Ovary (tissue), 9 donors: ENCODE data around the gene PODXL. TPM values are rescaled to one million over a fixed set of nuclear protein-coding genes. Genes with fewer than 3 reads are reported as not detected.

ENCODE experiments used
- DNase-seq, 5 donors: peaks; one replicate each; pipeline ENCODE4 v3.0.0-alpha.2; 2019 to 2020
- H3K27ac ChIP-seq, 2 donors: fragments of 200-600 bp; one replicate each; pipeline versions ENCODE4 v1.5.1 to v1.8.0; 2019 to 2022
- H3K27me3 ChIP-seq: fragments of 200-600 bp; one replicate; pipeline ENCODE4 v1.8.0; 2022
- H3K36me3 ChIP-seq: fragments of 200-600 bp; sonication (generic); one replicate; pipeline ENCODE4 v1.5.1; 2019
- H3K4me1 ChIP-seq: one replicate; pipeline ENCODE4 v1.8.1; 2013; ENCODE audit warnings: mild to moderate bottlenecking, moderate library complexity; ENCODE audit not compliant: insufficient read depth
- H3K4me3 ChIP-seq: fragments of 200-600 bp; sonication (generic); one replicate; pipeline ENCODE4 v1.5.1; 2017
- H3K9me3 ChIP-seq, 2 donors: fragments of 200-600 bp in 1 of 2; sonication (generic) in 1 of 2; one replicate each; pipeline versions ENCODE4 v1.5.1 to v1.8.1; 2013 to 2019; ENCODE audit warnings: mild to moderate bottlenecking in 1 of 2, moderate library complexity in 1 of 2
- CTCF ChIP-seq, 3 donors: fragments of 450-650 bp in 2 of 3; fragments of 200-600 bp in 1 of 3; IDR thresholded peaks; one replicate each; pipeline versions ENCODE4 v1.5.1 to v1.8.0; 2016 to 2022; ENCODE audit warnings: antibody characterized with exemption in 3 of 3, mild to moderate bottlenecking in 1 of 3
- EP300 ChIP-seq: sonication (generic); formaldehyde crosslinking; IDR thresholded peaks from one replicate; pipeline ENCODE4 v1.6.1; 2017; ENCODE audit warnings: antibody characterized with exemption
- POLR2A ChIP-seq: fragments of 450-650 bp; IDR thresholded peaks from one replicate; pipeline ENCODE4 v1.6.1; 2017; ENCODE audit warnings: antibody characterized with exemption, mild to moderate bottlenecking, moderate library complexity
- WGBS, 3 donors: extraction: QIAGEN DNeasy Blood & Tissue Kit in 1 of 3; methylation state at CpG; one replicate each; pipeline versions ENCODE4 v1.1.5 to v1.1.7; 2013 to 2017; 5-methylcytosine and 5-hydroxymethylcytosine counted together
- intact Hi-C, 4 donors: fragments of 100-400 bp; cut with DNase I; formaldehyde crosslinking; loops; one replicate each; pipeline versions ENCODE4 v1.11.0 to v1.15.1; 2022 to 2023
- polyA plus RNA-seq, 2 donors: library from polyadenylated mRNA; stranded (reverse); fragments of 200-250 nt in 1 of 2; fragments of 350-450 nt in 1 of 2; fragmentation: Illumina TruSeq in 1 of 2; extraction: RNeasy Lipid Tissue Mini Kit (QIAGEN cat#74804) in 1 of 2; gene quantifications; one replicate each; pipeline ENCODE4 v1.2.3, GENCODE V29; 2013 to 2014
- total RNA-seq, 7 donors: library from RNA; depleted of rRNA in 2 of 7; stranded (reverse); fragments of >200 nt in 2 of 7; fragmentation: NEBNext Ultra II Directional in 3 of 7; extraction: Animal tissue kit (Norgen Biotek cat#: 25700) in 3 of 7; gene quantifications; one replicate each; pipeline versions ENCODE4 v1.1.0 to v1.2.4, GENCODE V29; 2016 to 2023
- donor health status: DM: no; HTN: no; CAD: no; lungs with moderate emphysema.
- donor health status: DM: no; HTN: no; CAD: no.
- donor health status: Bipolar disorder and iron deficiency.
- donor health status: DM: yes; HTN: yes; CAD: no.
- donor health status: DM: no; HTN: no; CAD: no.
- donor health status: DM: yes; HTN: yes; CAD: no.

Gene PODXL
- total and polyA plus RNA-seq, 9 donors, result 13.2 to 85.1 (median 34.8) TPM

- DNase-seq, result peak in 1 of 5 donors; percentile 35
- no peak for TF ChIP-seq EP300
- no peak for TF ChIP-seq CTCF (IDR thresholded peaks at IDR 0.05)
- no peak for TF ChIP-seq POLR2A
- intact Hi-C loops, result no loop called here
- no peaks in the 10 kb centered on the region for H3K9me3 ChIP-seq
- 59 to 64% (median 61%) methylated on average over 7 of the region's 7 CpGs for WGBS, 3 donors
- H3K4me3 ChIP-seq, result no peak overlapping the region
- no peaks in the 10 kb centered on the region for H3K4me1 ChIP-seq
- H3K27me3 ChIP-seq, result no peaks in the 10 kb centered on the region
- no peak overlapping the region for H3K27ac ChIP-seq
- H3K36me3 ChIP-seq, result no peaks in the 10 kb centered on the region
Measured at GRCh38 chr7:131497454-131497853, 59.0 kb downstream of the PODXL start.

GRCh38 chr7:131495669-131496498 is 60.5 kb downstream of the PODXL start:
- Histone ChIP-seq H3K4me3 (no peak overlapping the region), H3K27ac (no peak overlapping the region), H3K4me1 (no peaks in the 10 kb centered on the region), H3K27me3 (no peaks in the 10 kb centered on the region), H3K36me3 (no peaks in the 10 kb centered on the region), H3K9me3 (no peaks in the 10 kb centered on the region)
- TF ChIP-seq CTCF (IDR thresholded peaks at IDR 0.05) (no peak), EP300 (no peak), POLR2A (no peak)
- intact Hi-C loops, result no loop called here
- no peak for DNase-seq
- WGBS, 3 donors, result 78 to 95% (median 94%) methylated on average over 7 of the region's 7 CpGs

GRCh38 chr7:131494182-131494581 is 62.2 kb downstream of the PODXL start:
- no peak for DNase-seq
- intact Hi-C loops, result no loop called here
- 86 to 95% (median 90%) methylated on average over 2 of the region's 2 CpGs for WGBS, 3 donors
- Histone ChIP-seq H3K9me3 (no peaks in the 10 kb centered on the region), H3K27me3 (no peaks in the 10 kb centered on the region), H3K4me1 (no peaks in the 10 kb centered on the region), H3K4me3 (no peak overlapping the region), H3K36me3 (no peaks in the 10 kb centered on the region), H3K27ac (no peak overlapping the region)
- TF ChIP-seq EP300, result no peak
- TF ChIP-seq CTCF (IDR thresholded peaks at IDR 0.05), result no peak
- TF ChIP-seq POLR2A, result no peak

- intact Hi-C loops, result no loop called here
- Histone ChIP-seq H3K9me3 (no peaks in the 10 kb centered on the region), H3K4me3 (no peak overlapping the region), H3K27me3 (no peaks in the 10 kb centered on the region), H3K27ac (no peak overlapping the region), H3K4me1 (no peaks in the 10 kb centered on the region), H3K36me3 (no peaks in the 10 kb centered on the region)
- TF ChIP-seq CTCF (IDR thresholded peaks at IDR 0.05) (no peak), EP300 (no peak), POLR2A (no peak)
- DNase-seq, result no peak
Measured at GRCh38 chr7:131493581-131493980, 62.8 kb downstream of the PODXL start.
